A549 (cell line): ENCODE data around the gene KLHL29. TPM values are rescaled to one million over a fixed set of nuclear protein-coding genes. Genes with fewer than 3 reads are reported as not detected.

Experiments used
- ATAC-seq, 2 experiments: fragments of 200-7000 bp in 1 of 2; fragments of >200 bp in 1 of 2; cut with Nextera tagmentation in 1 of 2; cut with Tn5 transposase in 1 of 2; 3 replicates each; pipeline versions ENCODE4 v1.8.0 to v1.9.1; 2018 to 2020; ENCODE audit warnings: mild to moderate bottlenecking in 1 of 2, moderate library complexity in 1 of 2
- CTCF ChIA-PET: fragments of 300-600 bp; sonication (Branson Sonifier 250); formaldehyde crosslinking; extraction: SDS; loops from one replicate; lab custom pipeline; 2021; ENCODE audit warnings: antibody characterized with exemption, inconsistent platforms; lab: Yijun Ruan, JAX
- POLR2A ChIA-PET: fragments of 350-600 bp; formaldehyde crosslinking; extraction: SDS; loops from one replicate; lab custom pipeline; 2021; ENCODE audit warnings: antibody characterized with exemption, inconsistent platforms; lab: Yijun Ruan, JAX
- DNase-seq, 2 experiments: peaks; one replicate each; pipeline versions ENCODE4 v3.0.0 to v3.0.0-alpha.2; 2011 to 2016; ENCODE audit warnings: low read depth in 1 of 2, low spot score in 1 of 2
- FAIRE-seq: peaks from 2 replicates; lab custom pipeline; 2011; peaks lifted over from hg19 to GRCh38; lab: Jason Lieb, UNC
- H3K27ac ChIP-seq, 2 experiments: fragments of >200 bp; sonication (Bioruptor Twin); formaldehyde crosslinking; 3 replicates each; pipeline ENCODE4 v1.5.1; 2016 to 2017
- H3K4me1 ChIP-seq: fragments of >200 bp; sonication (Bioruptor Twin); formaldehyde crosslinking; 3 replicates; pipeline ENCODE4 v1.6.1; 2016
- H3K4me2 ChIP-seq: fragments of >200 bp; sonication (Bioruptor Twin); formaldehyde crosslinking; 3 replicates; pipeline ENCODE4 v1.6.1; 2016
- H3K4me3 ChIP-seq: fragments of >200 bp; sonication (Bioruptor Twin); formaldehyde crosslinking; 3 replicates; pipeline ENCODE4 v1.5.1; 2016
- H3K9me3 ChIP-seq: fragments of >200 bp; sonication (Bioruptor Twin); formaldehyde crosslinking; 3 replicates; pipeline ENCODE4 v1.6.1; 2016
- BCL3 ChIP-seq: fragments of >200 bp; sonication (Bioruptor Twin); formaldehyde crosslinking; IDR thresholded peaks from 3 replicates; pipeline ENCODE4 v1.6.1; 2016
- BHLHE40 ChIP-seq: IDR thresholded peaks from 2 replicates; pipeline ENCODE4 v1.6.1; 2012; ENCODE audit warnings: low read depth, low read length, inconsistent platforms
- CBX8 ChIP-seq: fragments of 200-600 bp; sonication (generic); IDR thresholded peaks from 2 replicates; pipeline ENCODE4 v1.6.1; 2016
- CHD4 ChIP-seq: fragments of 200-600 bp; sonication (generic); IDR thresholded peaks from 2 replicates; pipeline ENCODE4 v1.6.1; 2016; ENCODE audit warnings: antibody characterized with exemption, mild to moderate bottlenecking, borderline replicate concordance
- CTCF ChIP-seq: fragments of >200 bp; sonication (Bioruptor Twin); formaldehyde crosslinking; IDR thresholded peaks from 3 replicates; pipeline ENCODE4 v1.5.1; 2016
- E2F6 ChIP-seq: IDR thresholded peaks from 2 replicates; pipeline ENCODE4 v1.6.1; 2012; ENCODE audit warnings: low read depth, borderline replicate concordance
- EHF ChIP-seq: fragments of 250-450 bp; sonication (Bioruptor Pico); IDR thresholded peaks from 2 replicates; pipeline ENCODE4 v1.5.0; 2020; ENCODE audit warnings: mild to moderate bottlenecking
- EP300 ChIP-seq, 2 experiments: fragments of >200 bp; sonication (Bioruptor Twin); formaldehyde crosslinking; IDR thresholded peaks; 2 replicates in 1 of 2; 3 replicates in 1 of 2; pipeline ENCODE4 v1.6.1; 2016 to 2017
- FOXS1 ChIP-seq: fragments of 250-450 bp; sonication (Bioruptor Pico); IDR thresholded peaks from 2 replicates; pipeline ENCODE4 v1.5.0; 2020; ENCODE audit warnings: mild to moderate bottlenecking, moderate library complexity
- HDAC2 ChIP-seq: fragments of 200-600 bp; sonication (generic); IDR thresholded peaks from 2 replicates; pipeline ENCODE4 v1.6.1; 2016
- HES2 ChIP-seq: fragments of >200 bp; sonication (Bioruptor Twin); formaldehyde crosslinking; IDR thresholded peaks from 2 replicates; pipeline ENCODE4 v1.6.1; 2016
- HEYL ChIP-seq: fragments of 250-450 bp; sonication (Bioruptor Pico); IDR thresholded peaks from 2 replicates; pipeline ENCODE4 v1.8.0; 2021; ENCODE audit warnings: mild to moderate bottlenecking, moderate library complexity
- HMGXB4 ChIP-seq: fragments of 250-450 bp; sonication (Bioruptor Pico); IDR thresholded peaks from 2 replicates; pipeline ENCODE4 v1.5.0; 2021; ENCODE audit warnings: mild to moderate bottlenecking, moderate library complexity, borderline replicate concordance
- HOXA7 ChIP-seq: fragments of 250-450 bp; sonication (Bioruptor Pico); IDR thresholded peaks from 2 replicates; pipeline ENCODE4 v1.5.0; 2020; ENCODE audit warnings: mild to moderate bottlenecking, moderate library complexity
- HOXB13 ChIP-seq: fragments of 250-450 bp; sonication (Bioruptor Pico); IDR thresholded peaks from 2 replicates; pipeline ENCODE4 v1.5.0; 2020; ENCODE audit warnings: low read depth, mild to moderate bottlenecking, moderate library complexity
- HOXB5 ChIP-seq: fragments of 250-450 bp; sonication (Bioruptor Pico); IDR thresholded peaks from 2 replicates; pipeline ENCODE4 v1.5.0; 2020; ENCODE audit warnings: mild to moderate bottlenecking, moderate library complexity
- JUNB ChIP-seq: fragments of >200 bp; sonication (Bioruptor Twin); formaldehyde crosslinking; IDR thresholded peaks from 2 replicates; pipeline ENCODE4 v1.6.1; 2016
- KDM1A ChIP-seq: fragments of 200-600 bp; sonication (generic); IDR thresholded peaks from 2 replicates; pipeline ENCODE4 v1.6.1; 2016; ENCODE audit warnings: low read depth, mild to moderate bottlenecking
- MAX ChIP-seq: IDR thresholded peaks from 2 replicates; pipeline ENCODE4 v1.6.1; 2012
- NR3C1 ChIP-seq: fragments of >200 bp; sonication (Bioruptor Twin); formaldehyde crosslinking; IDR thresholded peaks from 3 replicates; pipeline ENCODE4 v1.6.1; 2017
- PBX3 ChIP-seq: IDR thresholded peaks from 2 replicates; pipeline ENCODE4 v1.6.1; 2012
- POLR2A ChIP-seq: IDR thresholded peaks from 2 replicates; pipeline ENCODE4 v1.6.1; 2012; ENCODE audit warnings: mild to moderate bottlenecking, low read length
- POLR2AphosphoS2 ChIP-seq: conservative IDR thresholded peaks from 2 replicates; pipeline ENCODE4 v1.6.1; 2012; ENCODE audit warnings: low read length, improper control_type of control experiment, inconsistent platforms
- RAD21 ChIP-seq, 2 experiments: fragments of >200 bp in 1 of 2; sonication (Bioruptor Twin) in 1 of 2; formaldehyde crosslinking in 1 of 2; IDR thresholded peaks in 1 of 2; conservative IDR thresholded peaks in 1 of 2; 2 replicates in 1 of 2; 3 replicates in 1 of 2; pipeline ENCODE4 v1.6.1; 2012 to 2018; ENCODE audit warnings: inconsistent platforms in 1 of 2
- RCOR1 ChIP-seq: fragments of 150-350 bp; IDR thresholded peaks from 2 replicates; pipeline ENCODE4 v1.6.1; 2014; ENCODE audit warnings: antibody characterized with exemption, low read length, low read depth
- RNF2 ChIP-seq: fragments of 200-600 bp; sonication (generic); IDR thresholded peaks from 2 replicates; pipeline ENCODE4 v1.6.1; 2016; ENCODE audit warnings: low read depth, mild to moderate bottlenecking, antibody characterized with exemption, moderate library complexity, borderline replicate concordance
- SMC3 ChIP-seq: fragments of >200 bp; sonication (Bioruptor Twin); formaldehyde crosslinking; IDR thresholded peaks from 3 replicates; pipeline ENCODE4 v1.6.1; 2018; ENCODE audit warnings: inconsistent platforms
- SREBF2 ChIP-seq: fragments of 450-650 bp; IDR thresholded peaks from 2 replicates; pipeline ENCODE4 v1.6.1; 2014; ENCODE audit warnings: mild to moderate bottlenecking, moderate library complexity
- TFCP2L1 ChIP-seq: fragments of 250-450 bp; sonication (Bioruptor Pico); IDR thresholded peaks from 2 replicates; pipeline ENCODE4 v1.5.0; 2021; ENCODE audit warnings: mild to moderate bottlenecking
- ZC3H11A ChIP-seq: fragments of 450-650 bp; IDR thresholded peaks from 2 replicates; pipeline ENCODE4 v1.6.1; 2014; ENCODE audit warnings: antibody characterized with exemption, mild to moderate bottlenecking
- ZFP36 ChIP-seq: fragments of 450-650 bp; IDR thresholded peaks from 2 replicates; pipeline ENCODE4 v1.6.1; 2014; ENCODE audit warnings: borderline replicate concordance; ENCODE audit not compliant: partially characterized antibody
- ZNF302 ChIP-seq: fragments of 250-450 bp; sonication (Bioruptor Pico); IDR thresholded peaks from 2 replicates; pipeline ENCODE4 v1.9.0; 2021; ENCODE audit warnings: inconsistent platforms, mild to moderate bottlenecking, moderate library complexity
- WGBS: methylation state at CpG from one replicate; pipeline ENCODE4 v1.1.6; 2017; ENCODE audit errors: missing lambda C conversion rate; 5-methylcytosine and 5-hydroxymethylcytosine counted together
- polyA plus RNA-seq, 4 experiments: library from polyadenylated mRNA; depleted of rRNA in 3 of 4; stranded (reverse); fragments of >200 nt; fragmentation: RNase III in 1 of 4; extraction: RNeasy Plus Mini Kit Qiagen cat#74134 plus additional on column Dnase treatment in 1 of 4; gene quantifications; 2 replicates in 3 of 4; 3 replicates in 1 of 4; pipeline ENCODE4 v1.2.3, GENCODE V29; 2011 to 2017

The KLHL29 gene
- polyA plus RNA-seq, 2 of the 4 experiments (the other 2 are of a cell fraction) = 1.3 to 2.5 TPM

- Histone ChIP-seq H3K27ac (peak overlapping the region in 1 of 2 experiments; percentile 32; a peak in 1 of 6 replicates), H3K4me1 (peaks cover 21% of the 10 kb centered on the region), H3K4me2 (no peak overlapping the region), H3K4me3 (no peak overlapping the region), H3K9me3 (no peaks in the 10 kb centered on the region)
- DNase-seq = no peak
- whole genome bisulfite sequencing = 55% methylated on average over 6 of the region's 6 CpGs
- TF ChIP-seq HEYL (CRISPR knock-in tag) (no peak), ZC3H11A (no peak), HOXB5 (CRISPR knock-in tag) (no peak), ZFP36 (no peak), JUNB (no peak), BHLHE40 (no peak), E2F6 (no peak), EHF (CRISPR knock-in tag) (no peak), HOXA7 (CRISPR knock-in tag) (no peak), POLR2AphosphoS2 (no peak), RCOR1 (no peak), FOXS1 (CRISPR knock-in tag) (no peak), POLR2A (no peak), SREBF2 (no peak), CHD4 (no peak), RNF2 (no peak), PBX3 (no peak), HES2 (no peak)
- ChIA-PET CTCF (no interaction called here), POLR2A (no interaction called here)
- FAIRE-seq = no peak
- ATAC-seq = no peak
These were observed 17.3 kb downstream of the KLHL29 start for GRCh38 chr2:23402205-23402740.

GRCh38 chr2:23404426-23404825 is 19.4 kb downstream of the KLHL29 start:
- H3K9me3 ChIP-seq = no peaks in the 10 kb centered on the region
- TF ChIP-seq HEYL (CRISPR knock-in tag) (no peak), HOXB13 (CRISPR knock-in tag) (no peak), HES2 (no peak), NR3C1 (no peak), BHLHE40 (no peak), TFCP2L1 (no peak), KDM1A (no peak), HOXA7 (CRISPR knock-in tag) (no peak), BCL3 (no peak), ZNF302 (CRISPR knock-in tag) (no peak), CBX8 (no peak), SMC3 (peak; percentile 35; the same call in 1 of the 3 replicates), SREBF2 (no peak), MAX (no peak), CTCF (peak; percentile 27; the same call in 2 of the 3 replicates), HMGXB4 (no peak), EP300 (IDR thresholded peaks at IDR 0.05) (no peak), RAD21 (conservative IDR thresholded peaks at IDR 0.05 in 1 of 2, IDR thresholded peaks at IDR 0.05 in 1 of 2) (peak; percentile 47 to 51), ZC3H11A (no peak), HDAC2 (no peak)
- peak; percentile 85 to 93 for ATAC-seq
- H3K4me2 ChIP-seq = peak overlapping the region; percentile 67
- FAIRE-seq = no peak
- peaks cover 21% of the 10 kb centered on the region for H3K4me1 ChIP-seq
- DNase-seq = peak; percentile 28 to 80
- CTCF ChIA-PET = interaction anchor here (0.9 to 2.6 kb wide), 12 partner anchors 11 to 458 kb away, joined by 3 to 10 read pairs (median 4); no protein-coding TSS in a partner anchor
- H3K27ac ChIP-seq = peak overlapping the region; percentile 54 to 61
- POLR2A ChIA-PET = no interaction called here
- no peak overlapping the region for H3K4me3 ChIP-seq
- 14% methylated on average over 8 of the region's 8 CpGs for WGBS
